Vagina (tissue), 2 donors: ENCODE measurements around the gene COLEC12. TPM values are rescaled to one million over a fixed set of nuclear protein-coding genes. Genes with fewer than 3 reads are reported as not detected.

Experiments
- DNase-seq, 2 donors: peaks; one replicate each; pipeline ENCODE4 v3.0.0-alpha.2; 2017; ENCODE audit errors: extremely low spot score in 2 of 2
- H3K27ac ChIP-seq: fragments of 200-600 bp; sonication (generic); one replicate; pipeline ENCODE4 v1.5.1; 2019
- H3K27me3 ChIP-seq: fragments of 200-600 bp; sonication (generic); one replicate; pipeline ENCODE4 v1.5.1; 2019
- H3K36me3 ChIP-seq, 2 donors: fragments of 200-600 bp; sonication (generic); one replicate each; pipeline ENCODE4 v1.5.1; 2017 to 2019
- H3K4me1 ChIP-seq: fragments of 200-600 bp; sonication (generic); one replicate; pipeline ENCODE4 v1.5.1; 2019
- H3K4me3 ChIP-seq, 2 donors: fragments of 200-600 bp; sonication (generic); 1 replicate in 1 of 2; 2 replicates in 1 of 2; pipeline ENCODE4 v1.5.1; 2016 to 2019
- H3K9me3 ChIP-seq: fragments of 200-600 bp; sonication (generic); one replicate; pipeline ENCODE4 v1.5.1; 2019
- CTCF ChIP-seq, 3 experiments: fragments of 450-650 bp in 2 of 3; fragments of 200-600 bp in 1 of 3; sonication (generic) in 1 of 3; IDR thresholded peaks; one replicate each; pipeline ENCODE4 v1.5.1; 2017 to 2019; ENCODE audit warnings: antibody characterized with exemption in 3 of 3, mild to moderate bottlenecking in 2 of 3, moderate library complexity in 2 of 3
- POLR2A ChIP-seq, 2 donors: fragments of 450-650 bp; IDR thresholded peaks; one replicate each; pipeline ENCODE4 v1.6.1; 2017; ENCODE audit warnings: antibody characterized with exemption in 2 of 2, mild to moderate bottlenecking in 2 of 2, moderate library complexity in 2 of 2
- POLR2AphosphoS5 ChIP-seq, 2 donors: sonication (generic); formaldehyde crosslinking; IDR thresholded peaks; one replicate each; pipeline ENCODE4 v1.9.0; 2017; ENCODE audit warnings: antibody characterized with exemption in 2 of 2, mild to moderate bottlenecking in 2 of 2, low read depth in 1 of 2; ENCODE audit not compliant: insufficient read depth in 1 of 2
- intact Hi-C: fragments of 100-400 bp; cut with DNase I; formaldehyde crosslinking; loops from one replicate; pipeline ENCODE4 v1.15.1; 2023
- total RNA-seq: library from RNA; depleted of rRNA; stranded (reverse); fragments of >200 nt; gene quantifications from one replicate; pipeline ENCODE4 v1.2.3, GENCODE V29; 2016

Gene COLEC12
- total RNA-seq, 1 donor from 2014 or later = 18.9 TPM

- no peak overlapping the region for H3K27ac ChIP-seq
- no peaks in the 10 kb centered on the region for H3K36me3 ChIP-seq
- H3K4me3 ChIP-seq = no peak overlapping the region
- TF ChIP-seq POLR2A (IDR thresholded peaks at IDR 0.05) = no peak
- TF ChIP-seq CTCF (IDR thresholded peaks at IDR 0.05) = no peak
- no peak for TF ChIP-seq POLR2AphosphoS5 (IDR thresholded peaks at IDR 0.05; ENCODE audit: insufficient read depth in 1 of 2, low read depth in 1 of 2)
- no peaks in the 10 kb centered on the region for H3K27me3 ChIP-seq
- no peaks in the 10 kb centered on the region for H3K9me3 ChIP-seq
- no peak for DNase-seq
- intact Hi-C loops = no loop called here
- H3K4me1 ChIP-seq = no peaks in the 10 kb centered on the region
Observed at GRCh38 chr18:303607-304006, 196.9 kb downstream of the COLEC12 start.

- H3K4me1 ChIP-seq = no peaks in the 10 kb centered on the region
- TF ChIP-seq CTCF (IDR thresholded peaks at IDR 0.05) (no peak), POLR2AphosphoS5 (IDR thresholded peaks at IDR 0.05; ENCODE audit: insufficient read depth in 1 of 2, low read depth in 1 of 2) (no peak)
- intact Hi-C loops = no loop called here
- no peaks in the 10 kb centered on the region for H3K9me3 ChIP-seq
- H3K4me3 ChIP-seq = no peak overlapping the region
- H3K36me3 ChIP-seq = no peaks in the 10 kb centered on the region
- no peak for DNase-seq
- H3K27me3 ChIP-seq = no peaks in the 10 kb centered on the region
- H3K27ac ChIP-seq = no peak overlapping the region
Observed at GRCh38 chr18:303011-303410, 197.5 kb downstream of the COLEC12 start.

- no peak for DNase-seq
- Histone ChIP-seq H3K36me3 (no peaks in the 10 kb centered on the region), H3K27me3 (no peaks in the 10 kb centered on the region), H3K4me3 (no peak overlapping the region), H3K4me1 (no peaks in the 10 kb centered on the region), H3K27ac (no peak overlapping the region), H3K9me3 (no peaks in the 10 kb centered on the region)
- no peak for TF ChIP-seq CTCF (IDR thresholded peaks at IDR 0.05)
- intact Hi-C loops = no loop called here
Observed at GRCh38 chr18:302097-302496, 198.4 kb downstream of the COLEC12 start.

- intact Hi-C loops = no loop called here
- no peak overlapping the region for H3K4me3 ChIP-seq
- no peak for TF ChIP-seq POLR2A (IDR thresholded peaks at IDR 0.05)
- no peak for TF ChIP-seq CTCF (IDR thresholded peaks at IDR 0.05)
- no peak for TF ChIP-seq POLR2AphosphoS5 (IDR thresholded peaks at IDR 0.05; ENCODE audit: insufficient read depth in 1 of 2, low read depth in 1 of 2)
- no peak overlapping the region for H3K27ac ChIP-seq
- DNase-seq = no peak
- no peaks in the 10 kb centered on the region for H3K4me1 ChIP-seq
- H3K27me3 ChIP-seq = no peaks in the 10 kb centered on the region
- H3K9me3 ChIP-seq = no peaks in the 10 kb centered on the region
- no peaks in the 10 kb centered on the region for H3K36me3 ChIP-seq
Observed at GRCh38 chr18:297936-298335, 202.6 kb downstream of the COLEC12 start.

GRCh38 chr18:295756-296490 is 204.6 kb downstream of the COLEC12 start:
- intact Hi-C loops = no loop called here
- Histone ChIP-seq H3K27me3 (no peaks in the 10 kb centered on the region), H3K4me1 (no peaks in the 10 kb centered on the region), H3K9me3 (no peaks in the 10 kb centered on the region), H3K27ac (no peak overlapping the region), H3K36me3 (no peaks in the 10 kb centered on the region), H3K4me3 (no peak overlapping the region)
- TF ChIP-seq POLR2AphosphoS5 (IDR thresholded peaks at IDR 0.05; ENCODE audit: insufficient read depth in 1 of 2, low read depth in 1 of 2) (no peak), CTCF (IDR thresholded peaks at IDR 0.05) (no peak), POLR2A (IDR thresholded peaks at IDR 0.05) (no peak)
- no peak for DNase-seq
